Stimulated activated CD4-positive, alpha-beta T cell treated with anti-CD3 and anti-CD28 coated beads, TNF-alpha, amount 100 ng/mL, for 24 hours (primary cell): ENCODE measurements around the gene WFDC1.
"Not testable (repeated sequence)": the region's sequence is repeated elsewhere in the genome, so short reads cannot be mapped to it uniquely, and the experiment has no call there.

Experiments
- DNase-seq, 3 experiments: peaks; one replicate each; pipeline ENCODE4 v3.0.0-alpha.2; 2020; ENCODE audit warnings: low read depth in 3 of 3

Gene WFDC1

DNA sequence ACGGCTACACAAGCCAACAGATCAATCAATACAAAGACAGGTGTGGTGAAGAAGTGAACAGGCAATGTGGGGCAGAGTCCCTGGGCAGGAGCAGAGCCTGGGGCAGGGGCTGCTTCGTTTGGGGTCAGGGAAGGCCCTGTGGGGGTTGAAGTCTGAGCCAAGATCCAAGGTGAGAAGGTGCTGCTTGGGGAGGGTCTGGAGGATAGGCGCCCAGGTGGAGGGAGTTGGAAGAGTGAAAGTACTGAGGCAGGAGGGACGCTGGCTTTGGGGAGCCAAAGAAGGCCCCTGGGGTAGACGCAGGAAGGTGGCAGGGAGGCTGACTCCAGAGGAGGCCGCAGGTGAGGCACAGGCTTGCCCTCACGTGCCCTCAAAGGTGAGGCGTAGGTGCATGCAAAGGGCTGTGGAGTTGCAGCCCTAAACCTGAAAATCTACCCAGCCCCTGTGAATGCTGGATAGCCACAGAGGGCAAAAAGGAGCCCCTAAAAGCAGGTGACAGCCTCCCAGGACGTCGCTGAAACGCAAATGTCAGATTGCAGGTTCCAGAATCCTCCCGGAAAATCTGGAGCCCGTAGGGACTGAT lies 33.3 kb downstream of the WFDC1 start:
- no peak for DNase-seq

DNA sequence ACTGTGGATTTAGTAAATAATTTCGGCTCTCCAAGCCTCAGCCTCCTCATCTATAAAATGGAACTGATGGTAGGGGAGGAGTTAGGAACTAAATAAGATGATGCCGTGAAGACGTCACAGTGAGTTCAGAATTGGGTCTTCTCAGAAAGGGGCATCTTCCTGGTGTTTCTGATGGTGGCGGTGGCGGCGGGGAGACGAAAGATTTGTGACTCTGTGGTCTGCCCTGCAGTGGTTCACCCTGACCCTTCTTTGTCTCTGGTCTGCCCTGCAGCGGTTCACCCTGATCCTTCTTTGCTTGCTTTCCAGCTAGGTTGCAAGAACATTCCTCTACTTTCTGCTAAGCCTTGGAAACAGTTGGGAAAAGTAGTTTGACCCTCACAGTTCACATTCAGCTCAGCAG lies 34.3 kb downstream of the WFDC1 start:
- DNase-seq, result no peak

DNA sequence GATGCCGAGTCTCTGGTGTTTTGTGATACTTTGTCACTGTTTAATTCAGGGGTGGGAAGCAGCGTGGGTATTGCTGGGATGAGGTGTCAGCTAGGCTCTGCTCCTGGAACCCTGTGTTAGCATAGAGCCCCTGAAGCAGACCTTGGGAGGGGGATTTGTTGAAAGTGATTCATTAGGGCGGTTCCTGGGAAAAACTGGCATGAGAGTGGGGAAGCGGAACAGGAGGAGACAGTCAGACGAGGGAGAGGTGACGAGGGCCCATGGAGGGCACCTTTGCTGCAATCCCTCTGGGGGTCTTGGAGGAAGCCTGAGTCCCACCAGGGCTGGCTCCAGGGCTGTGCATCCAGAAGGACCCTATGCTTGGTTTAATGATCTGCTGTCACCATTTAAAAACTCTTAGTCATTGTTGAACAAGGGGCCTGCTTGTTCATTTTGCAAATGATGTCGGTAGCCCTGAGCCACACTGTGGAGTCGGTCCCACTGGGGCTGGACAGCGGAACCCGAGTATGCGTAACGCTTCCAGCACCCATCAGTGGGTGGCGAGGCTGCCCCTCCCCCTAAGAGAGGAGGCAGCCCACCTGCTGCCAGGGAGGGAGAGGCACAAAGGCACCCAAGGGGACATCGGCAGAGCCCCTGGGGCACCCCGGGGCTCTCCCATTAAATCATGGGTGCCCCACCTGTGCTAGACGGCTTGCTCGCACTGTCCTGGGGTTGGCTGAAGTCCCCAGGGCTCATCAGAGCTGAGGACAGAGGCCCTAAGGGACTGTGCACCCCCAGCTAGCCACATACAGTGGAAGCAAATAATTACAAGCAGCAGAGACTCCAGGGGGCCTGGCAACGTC lies 35.4 kb downstream of the WFDC1 start:
- no peak for DNase-seq

DNA sequence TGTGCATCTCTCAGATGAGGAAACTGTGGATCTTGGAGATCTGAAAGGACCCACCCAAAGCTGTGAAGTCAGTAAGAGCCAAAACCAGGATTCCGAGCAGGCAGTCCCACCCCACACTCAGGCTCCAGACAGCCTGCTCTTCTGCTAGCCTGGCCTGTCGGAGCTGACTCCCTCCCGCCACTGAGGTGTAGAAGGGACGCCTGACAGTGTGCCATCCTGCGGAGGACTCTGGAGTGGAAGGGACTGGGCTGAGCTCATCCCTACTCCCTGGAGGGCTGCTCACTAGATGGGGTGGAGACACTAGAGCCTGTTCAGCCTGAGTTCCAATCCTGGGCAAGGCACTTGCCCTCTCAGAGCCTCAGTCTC lies 36.0 kb downstream of the WFDC1 start:
- DNase-seq, result no peak

DNA sequence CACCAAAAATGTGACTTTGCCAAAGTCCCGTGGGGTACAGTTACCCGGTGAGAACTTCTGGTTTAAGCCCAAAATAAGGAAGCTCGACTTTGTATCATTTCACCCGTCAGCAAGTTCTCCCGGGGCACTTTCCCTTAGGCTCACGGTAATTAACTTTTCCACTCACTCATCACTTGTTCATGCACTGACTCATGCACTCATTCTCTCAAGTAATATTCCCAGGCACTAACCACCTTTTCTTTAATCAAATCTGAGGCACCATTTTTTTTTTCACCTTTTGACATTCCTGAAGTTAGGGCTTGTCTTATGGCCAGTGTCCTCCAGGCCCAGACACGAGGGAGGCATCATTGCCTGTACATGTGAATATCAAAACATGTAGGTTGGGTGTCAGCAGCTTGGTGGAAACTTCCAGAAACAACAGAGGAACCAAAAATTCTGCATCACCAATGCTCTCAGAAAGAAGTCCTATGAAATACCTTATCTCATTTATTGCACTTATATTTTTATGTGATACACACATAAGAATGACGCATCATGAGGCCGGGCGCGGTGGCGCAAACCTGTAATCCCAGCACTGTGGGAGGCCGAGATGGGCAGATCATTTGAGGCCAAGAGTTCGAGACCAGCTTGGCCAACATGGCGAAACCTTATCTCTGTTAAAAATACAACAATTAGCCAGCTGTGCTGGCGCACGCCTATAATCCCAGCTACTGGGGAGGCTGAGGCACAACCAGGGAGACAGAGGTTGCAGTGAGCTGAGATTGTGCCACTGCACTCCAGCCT lies 37.5 kb downstream of the WFDC1 start:
- no peak for DNase-seq

DNA sequence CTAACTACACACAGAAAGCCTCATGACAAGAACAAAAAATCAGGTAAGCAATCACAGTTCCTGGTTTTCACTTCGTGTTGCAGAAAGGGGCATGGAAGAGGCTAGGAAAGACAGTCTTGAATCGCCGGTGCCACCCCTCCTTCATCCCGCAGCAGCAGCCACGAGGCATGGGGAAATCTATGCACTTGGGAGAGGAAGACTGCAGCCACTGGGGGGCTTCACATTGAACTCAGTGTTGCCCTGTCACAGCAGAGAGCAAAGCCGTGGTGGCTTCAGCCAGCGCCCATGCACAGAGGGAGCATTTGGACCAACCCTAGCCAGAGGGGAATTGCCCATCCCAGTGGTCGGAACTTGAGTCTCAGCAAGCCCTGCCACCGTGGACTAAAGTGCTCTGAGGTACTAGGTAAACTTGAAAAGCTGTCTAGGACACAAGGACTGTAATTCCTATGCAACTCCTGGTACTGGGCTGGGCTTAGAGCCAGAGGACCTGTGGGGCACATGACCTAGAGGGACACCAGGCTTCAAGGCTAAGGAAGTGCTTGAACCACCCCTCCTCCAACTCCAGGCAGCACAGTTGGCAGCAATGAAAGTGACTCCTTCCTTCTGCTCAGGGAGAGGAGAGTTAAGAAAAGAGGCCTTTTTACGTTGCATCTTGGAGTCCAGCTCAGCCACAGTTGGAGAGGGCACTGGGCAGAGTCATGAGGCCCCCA lies 38.5 kb downstream of the WFDC1 start:
- no peak for DNase-seq

DNA sequence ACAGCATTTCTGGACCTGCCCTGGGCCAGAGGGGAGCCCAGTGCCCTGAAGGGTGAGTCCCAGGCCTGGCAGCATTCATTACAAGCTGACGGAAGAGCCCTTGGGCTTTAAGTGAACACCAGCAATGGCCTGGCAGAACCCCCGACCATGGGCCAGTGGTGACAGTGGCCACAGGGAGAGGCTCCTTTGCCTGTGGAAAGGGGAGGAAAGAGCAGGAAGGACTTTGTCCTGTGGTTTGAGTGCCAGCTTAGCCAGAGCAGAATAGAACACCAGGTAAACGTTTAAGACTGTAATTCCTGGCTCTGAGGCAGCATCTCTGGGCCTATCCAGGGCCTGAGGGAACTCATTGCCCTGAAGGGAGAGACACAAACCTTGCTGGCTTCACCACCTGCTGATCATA lies 39.4 kb downstream of the WFDC1 start:
- no peak for DNase-seq

DNA sequence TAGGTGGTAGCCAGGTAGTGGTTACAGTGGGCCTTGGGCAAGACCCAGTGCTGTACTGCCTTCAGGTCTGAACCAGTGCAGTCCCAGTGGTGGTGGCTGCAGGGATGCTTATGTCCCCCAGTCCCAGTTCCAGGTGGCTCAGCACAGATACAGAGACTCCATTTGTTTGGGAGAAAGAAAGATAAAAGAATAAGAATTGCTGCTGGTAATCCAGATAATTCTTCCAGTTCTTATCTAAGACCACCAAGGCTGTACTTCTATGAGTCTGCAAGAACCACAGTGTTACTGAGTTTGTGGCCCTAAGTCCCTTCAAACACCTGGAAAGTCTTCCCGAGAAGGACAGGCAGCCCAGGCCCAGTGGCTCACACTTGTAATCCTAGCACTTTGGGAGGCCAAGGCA lies 39.8 kb downstream of the WFDC1 start:
- DNase-seq, result no peak

DNA sequence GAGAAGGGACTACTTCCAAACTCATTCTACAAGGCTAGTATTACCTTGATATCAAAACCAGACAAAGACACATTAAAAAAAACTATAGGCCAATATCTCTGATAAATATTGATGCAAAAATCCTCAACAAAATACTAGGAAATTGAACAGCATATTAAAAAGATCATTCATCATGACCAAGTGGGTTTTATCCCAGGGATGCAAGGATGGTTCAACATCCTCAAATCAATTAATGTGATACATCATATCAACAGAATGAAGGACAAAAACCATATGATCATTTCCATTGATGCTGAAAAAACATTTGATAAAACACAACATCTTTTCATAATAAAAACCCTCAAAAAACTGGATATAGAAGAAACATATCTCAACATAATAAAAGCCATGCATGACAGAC lies 42.6 kb downstream of the WFDC1 start:
- not testable (repeated sequence) for DNase-seq

DNA sequence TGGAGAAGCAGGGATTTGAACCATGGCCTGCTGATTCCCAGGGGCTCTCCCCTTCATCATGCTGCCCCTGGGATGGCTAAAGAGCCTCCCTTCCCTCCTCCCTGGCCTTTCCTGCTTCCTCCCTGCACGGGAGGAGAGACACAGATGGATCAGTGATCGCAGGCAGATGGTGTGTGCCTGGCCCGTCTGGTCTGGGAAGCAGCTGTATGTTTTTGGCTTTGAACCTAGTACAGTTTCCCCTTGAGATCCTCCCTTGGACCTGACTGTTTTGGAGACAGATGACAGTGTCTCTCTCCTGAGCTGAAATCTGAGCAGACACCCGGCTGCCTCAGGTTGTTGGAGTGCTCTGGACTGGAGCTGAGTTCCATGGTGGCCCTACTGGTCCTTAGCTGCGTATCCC lies 44.6 kb downstream of the WFDC1 start:
- no peak for DNase-seq

DNA sequence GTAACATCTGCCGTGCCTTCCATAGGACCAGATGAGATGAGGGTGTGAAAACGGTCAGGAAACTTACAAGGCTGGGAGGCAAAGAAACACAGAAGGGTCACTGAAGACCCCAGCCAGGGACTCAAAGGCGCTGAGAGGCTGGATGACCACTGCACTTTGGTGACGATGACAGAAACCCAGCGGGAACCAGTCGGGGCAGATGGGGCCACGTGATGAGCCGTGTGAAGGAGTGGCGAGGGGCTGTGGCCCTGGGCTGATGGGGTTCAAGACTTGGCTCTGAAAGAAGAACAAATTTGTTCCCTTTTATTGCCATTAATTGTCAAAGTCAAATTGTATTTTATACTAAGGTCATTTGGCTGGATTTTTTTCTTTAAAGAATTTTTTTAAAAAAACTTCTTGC lies 45.1 kb downstream of the WFDC1 start:
- DNase-seq, result no peak

DNA sequence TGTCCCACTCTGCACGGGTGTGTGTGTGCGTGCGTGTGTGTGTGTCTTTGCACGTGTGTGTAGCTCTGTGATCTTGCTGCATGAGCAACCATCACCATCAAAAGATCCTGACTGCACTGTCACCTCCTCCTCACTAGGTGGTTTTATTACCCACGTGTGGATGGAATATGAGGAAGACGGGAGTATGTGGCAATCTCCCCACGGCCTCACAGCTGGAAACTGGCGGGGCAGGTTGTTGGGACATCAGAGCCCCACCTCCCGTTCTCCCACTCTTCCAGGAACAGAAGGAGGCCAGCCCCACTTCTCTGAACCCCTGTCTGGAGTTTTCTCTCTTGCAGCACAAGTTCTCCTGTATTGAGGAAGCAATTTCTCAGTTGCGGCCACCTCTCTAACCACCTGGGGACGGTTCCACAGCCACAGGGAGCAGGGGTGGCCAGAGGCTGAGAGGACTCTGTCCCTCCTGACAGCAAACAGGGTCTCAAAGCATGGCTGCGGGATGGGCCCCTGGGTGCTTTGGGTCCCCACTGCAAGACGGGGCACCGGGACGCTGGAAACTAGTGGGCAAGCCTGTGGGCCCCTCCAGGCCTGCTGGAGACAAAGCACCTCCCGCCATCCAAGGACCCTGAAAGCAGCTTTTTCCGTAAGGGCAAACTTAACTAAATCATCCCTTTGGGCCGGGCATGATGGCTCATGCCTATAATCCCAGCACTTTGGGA lies 45.8 kb downstream of the WFDC1 start:
- no peak for DNase-seq

DNA sequence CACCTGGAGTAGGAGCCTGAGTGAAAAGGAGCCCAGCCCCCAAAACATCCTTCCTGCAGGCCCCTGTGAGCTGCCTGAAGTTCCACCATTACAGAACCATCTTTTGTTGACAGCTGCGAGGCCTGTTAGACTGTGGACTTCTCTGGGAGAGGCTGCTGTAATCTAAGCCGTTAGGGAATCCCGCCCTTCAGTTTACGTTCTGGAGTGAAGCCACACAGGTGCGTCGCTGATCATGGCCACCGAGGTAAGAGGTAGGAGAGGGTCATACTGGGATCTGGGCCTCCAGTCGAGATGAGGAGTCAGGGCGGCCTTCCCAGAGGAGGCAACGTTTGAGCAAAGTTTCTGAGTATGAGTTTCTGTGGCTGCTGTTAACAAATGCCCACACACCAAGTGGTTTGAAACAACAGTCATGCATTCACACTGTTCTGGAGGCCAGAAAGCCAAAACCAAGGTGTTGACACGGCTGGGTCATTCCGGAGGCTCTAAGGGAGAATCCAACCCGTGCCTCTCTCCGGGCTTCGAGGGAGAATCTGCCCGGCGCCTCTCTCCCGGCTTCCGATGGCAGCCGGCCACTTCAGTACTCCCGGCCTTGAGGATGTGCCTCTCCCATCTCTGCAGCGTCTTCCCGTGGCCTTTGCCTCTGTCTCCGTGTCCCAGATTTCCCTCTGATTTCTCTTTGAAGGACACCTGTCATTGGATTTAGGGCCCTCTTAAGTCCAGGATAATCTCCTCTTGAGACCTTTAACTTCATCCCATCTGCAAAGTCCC lies 47.0 kb downstream of the WFDC1 start:
- DNase-seq, result no peak

DNA sequence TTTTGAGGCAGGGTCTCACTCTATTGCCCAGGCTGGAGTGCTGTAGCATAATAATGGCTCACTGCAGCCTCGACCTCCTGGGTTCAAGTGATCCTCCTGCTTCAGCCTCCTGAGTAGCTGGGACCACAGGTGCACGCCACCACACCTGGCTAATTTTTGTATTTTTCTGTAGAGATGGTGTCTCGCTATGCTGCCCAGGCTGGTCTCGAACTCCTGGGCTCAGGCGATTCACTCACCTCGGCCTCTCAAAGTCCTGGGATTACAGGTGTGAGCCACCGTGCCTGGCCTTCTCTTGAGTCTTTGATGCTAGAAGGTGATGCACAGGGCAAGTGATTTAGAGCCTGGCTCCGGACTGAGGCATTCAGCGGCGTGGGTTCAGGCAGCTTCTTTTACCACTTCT lies 49.1 kb downstream of the WFDC1 start:
- DNase-seq, result not testable (repeated sequence)

DNA sequence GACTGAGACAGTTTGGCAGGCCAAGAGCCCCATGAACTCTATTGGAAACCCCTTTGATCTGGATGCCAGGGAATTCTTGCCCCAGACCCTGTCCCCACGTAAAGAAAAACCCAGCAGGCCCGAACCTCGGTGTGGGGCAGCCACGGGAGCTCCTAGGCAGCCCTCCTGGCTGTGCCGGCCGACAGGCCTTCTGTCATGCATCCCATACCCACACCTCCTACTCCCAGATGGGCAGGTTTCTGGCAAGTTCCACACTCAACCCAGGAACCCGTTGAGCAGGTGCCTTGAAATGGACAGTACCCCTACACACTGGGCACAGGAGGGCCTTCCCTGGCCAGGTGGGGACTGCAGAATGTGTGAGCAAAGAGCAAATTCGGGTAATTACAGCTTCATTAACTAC lies 50.1 kb downstream of the WFDC1 start:
- DNase-seq, result no peak

DNA sequence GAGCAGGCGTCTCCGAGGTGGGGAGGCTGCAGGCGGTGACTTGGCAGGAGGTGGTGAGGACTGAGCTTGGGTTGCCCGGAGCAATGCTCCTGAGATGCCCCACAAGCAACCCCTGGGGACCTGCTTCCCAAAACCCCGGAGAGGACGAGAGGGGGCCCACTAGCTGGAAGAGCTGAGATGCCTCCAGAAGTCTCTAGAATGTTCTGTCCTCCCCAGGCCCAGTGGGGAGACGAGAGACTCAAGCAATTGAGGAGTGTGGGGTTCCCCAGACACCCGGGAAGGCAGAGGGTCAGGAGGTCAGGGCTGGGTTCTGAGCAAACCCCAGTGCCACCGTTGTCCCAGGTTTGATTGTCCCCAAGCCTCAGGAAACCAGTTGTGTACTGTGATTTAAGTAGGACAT lies 52.5 kb downstream of the WFDC1 start:
- no peak for DNase-seq

DNA sequence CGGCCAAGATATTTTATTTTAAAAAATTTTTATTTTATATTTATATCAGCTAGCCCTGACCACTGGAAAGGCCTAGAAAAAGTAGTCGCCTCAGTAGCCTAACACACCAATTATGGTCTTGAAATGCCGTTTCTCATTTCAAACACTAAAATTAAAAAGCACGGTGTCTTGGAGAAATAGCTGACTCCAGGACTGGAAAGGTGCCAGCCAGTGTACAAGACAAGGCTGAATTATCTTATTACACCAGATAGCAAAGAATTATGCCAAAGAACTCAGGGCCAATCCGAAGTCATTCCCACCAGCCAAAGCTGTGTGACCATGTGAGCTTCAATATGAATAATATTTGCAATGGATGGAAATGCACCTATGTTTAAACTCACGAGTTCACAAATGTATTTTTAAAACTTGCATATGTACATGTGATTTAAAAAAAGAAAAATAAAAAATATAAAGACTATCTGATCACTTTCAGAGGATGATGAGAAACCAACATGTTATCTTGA lies 53.8 kb downstream of the WFDC1 start:
- DNase-seq, result no peak

DNA sequence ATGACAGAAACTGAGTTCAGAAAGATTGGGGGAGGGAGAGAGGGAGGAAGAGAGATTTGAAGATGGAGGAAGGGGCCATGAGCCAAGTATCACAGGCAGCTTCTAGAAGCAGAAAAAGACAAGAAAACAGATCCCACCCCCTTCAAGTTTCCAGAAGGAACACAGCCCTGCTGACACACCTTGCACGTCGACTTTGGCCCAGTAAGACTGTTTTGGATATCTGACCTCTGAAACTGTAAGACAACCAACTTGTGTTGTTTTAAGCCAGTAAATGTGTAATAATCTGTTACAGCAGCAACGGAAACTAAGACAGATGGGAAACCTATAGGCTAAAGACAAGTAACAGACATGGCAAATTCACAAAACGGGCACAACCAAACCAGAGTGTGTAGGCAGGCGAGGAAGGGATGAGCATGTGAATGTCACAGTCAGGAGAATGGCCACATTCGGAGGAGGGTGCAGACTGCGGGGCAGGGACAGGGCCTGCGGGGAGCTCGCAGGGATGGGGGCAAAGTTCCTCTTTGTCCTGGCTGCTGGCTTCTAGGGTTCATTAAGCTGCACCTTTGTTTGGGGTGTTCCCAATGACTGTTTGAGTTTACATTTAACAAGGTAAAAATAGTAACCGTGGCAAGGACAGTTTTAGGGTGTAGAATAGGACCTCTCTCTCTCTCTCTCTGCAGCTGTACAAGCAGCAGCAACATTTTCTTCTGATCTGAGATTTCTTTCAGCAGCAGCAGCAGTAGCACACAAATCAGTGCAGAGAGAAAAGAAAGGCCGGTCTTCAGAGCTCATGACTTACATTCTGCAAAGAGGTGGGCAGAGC lies 55.4 kb downstream of the WFDC1 start:
- DNase-seq, result no peak

DNA sequence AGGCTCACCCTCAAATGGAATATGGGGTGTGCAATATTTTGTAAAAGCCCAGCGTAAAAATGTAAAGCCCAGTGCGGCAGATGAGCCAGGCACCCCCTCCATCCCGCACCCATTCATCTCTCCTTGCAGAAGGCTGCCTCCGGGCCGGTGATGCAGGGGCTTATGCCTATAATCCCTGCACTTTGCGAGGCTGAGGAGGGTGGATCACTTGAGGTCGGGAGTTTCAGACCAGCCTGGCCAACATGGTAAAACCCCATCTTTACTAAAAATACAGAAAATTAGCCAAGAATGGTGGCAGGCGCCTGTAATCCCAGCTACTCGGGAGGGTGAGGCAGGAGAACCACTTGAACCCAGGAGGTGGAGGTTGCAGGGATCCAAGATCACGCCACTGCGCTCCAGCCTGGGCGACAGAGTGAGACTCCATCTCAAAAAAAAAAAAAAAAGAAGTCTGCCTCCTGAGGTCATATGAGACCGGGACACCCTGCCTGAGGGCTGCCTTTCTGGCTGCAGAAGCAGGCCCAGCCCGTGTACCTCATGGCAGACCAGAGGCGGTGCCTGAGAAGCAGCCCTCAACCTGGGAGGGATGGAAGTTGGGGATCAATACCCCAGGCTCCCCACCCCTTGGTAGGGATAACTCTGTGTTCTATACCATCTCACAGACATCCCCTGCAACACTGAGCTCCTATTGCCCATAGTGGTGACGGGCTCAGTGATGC lies 56.2 kb downstream of the WFDC1 start:
- no peak for DNase-seq
